Hematopoietic multipotent progenitor cell treated with erythropoietin and hydrocortisone succinate and interleukin-3 and kit ligand, for 6 days (in vitro differentiated cells): Measurements from ENCODE around the gene KRTAP1-3.
"Not testable (repeated sequence)": the region's sequence is repeated elsewhere in the genome, so short reads cannot be mapped to it uniquely, and the experiment has no call there.

Experiments used
- DNase-seq: peaks from one replicate; pipeline ENCODE4 v3.0.0-alpha.2; 2015

KRTAP1-3 gene, protein sequence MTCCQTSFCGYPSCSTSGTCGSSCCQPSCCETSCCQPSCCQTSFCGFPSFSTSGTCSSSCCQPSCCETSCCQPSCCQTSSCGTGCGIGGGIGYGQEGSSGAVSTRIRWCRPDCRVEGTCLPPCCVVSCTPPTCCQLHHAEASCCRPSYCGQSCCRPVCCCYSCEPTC

DNA sequence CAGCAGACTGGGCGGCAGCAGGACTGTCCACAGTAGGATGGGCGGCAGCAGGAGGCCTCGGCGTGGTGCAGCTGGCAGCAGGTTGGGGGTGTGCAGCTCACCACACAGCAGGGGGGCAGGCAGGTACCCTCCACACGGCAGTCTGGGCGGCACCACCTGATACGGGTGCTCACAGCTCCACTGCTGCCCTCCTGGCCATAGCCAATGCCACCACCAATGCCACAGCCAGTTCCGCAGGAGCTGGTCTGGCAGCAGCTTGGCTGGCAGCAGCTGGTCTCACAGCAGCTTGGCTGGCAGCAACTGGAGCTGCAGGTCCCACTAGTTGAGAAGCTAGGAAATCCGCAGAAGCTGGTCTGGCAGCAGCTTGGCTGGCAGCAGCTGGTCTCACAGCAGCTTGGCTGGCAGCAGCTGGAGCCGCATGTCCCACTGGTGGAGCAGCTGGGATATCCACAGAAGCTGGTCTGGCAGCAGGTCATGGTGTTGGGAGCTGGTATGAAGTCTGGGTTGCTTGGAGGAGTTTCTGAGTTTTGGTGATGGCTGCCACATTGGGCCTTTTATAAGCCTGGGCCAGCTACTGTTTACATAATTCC lies at the start of gene KRTAP1-3:
Gene KRTAP1-3 (minus strand): TSS at position 529 of the 590 bp plus-strand sequence. CDS start 53 bp downstream, at position 476.
- not testable (repeated sequence) for DNase-seq

DNA sequence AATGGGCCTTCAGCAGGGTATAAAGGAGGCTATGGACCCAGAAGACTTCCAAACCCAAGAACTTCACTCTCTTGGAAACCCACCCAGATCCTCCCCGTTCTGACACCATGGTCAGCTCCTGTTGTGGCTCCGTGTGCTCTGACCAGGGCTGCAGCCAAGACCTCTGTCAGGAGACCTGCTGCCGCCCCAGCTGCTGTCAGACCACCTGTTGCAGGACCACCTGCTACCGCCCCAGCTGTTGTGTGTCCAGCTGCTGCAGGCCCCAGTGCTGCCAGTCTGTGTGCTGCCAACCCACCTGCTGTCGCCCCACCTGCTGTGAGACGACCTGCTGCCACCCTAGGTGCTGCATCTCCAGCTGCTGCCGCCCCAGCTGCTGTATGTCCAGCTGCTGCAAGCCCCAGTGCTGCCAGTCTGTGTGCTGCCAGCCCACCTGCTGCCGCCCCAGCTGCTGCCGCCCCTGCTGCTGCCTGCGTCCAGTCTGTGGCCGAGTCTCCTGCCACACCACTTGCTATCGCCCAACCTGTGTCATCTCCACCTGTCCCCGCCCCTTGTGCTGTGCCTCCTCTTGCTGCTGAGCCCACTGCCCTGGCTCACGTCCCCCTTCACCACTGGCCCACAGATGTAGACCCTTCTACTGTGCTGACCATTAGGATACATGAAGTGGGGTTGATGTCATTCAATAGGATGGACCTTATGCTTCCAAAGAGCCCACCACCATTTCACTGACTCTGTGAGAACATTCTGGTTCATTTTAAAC lies 49.6 kb upstream of the KRTAP1-3 start, which contains the start of gene KRTAP4-7:
Gene KRTAP4-7 (plus strand): TSS at position 51 of the 757 bp plus-strand sequence. CDS start 57 bp downstream, at position 108.
- not testable (repeated sequence) for DNase-seq

DNA sequence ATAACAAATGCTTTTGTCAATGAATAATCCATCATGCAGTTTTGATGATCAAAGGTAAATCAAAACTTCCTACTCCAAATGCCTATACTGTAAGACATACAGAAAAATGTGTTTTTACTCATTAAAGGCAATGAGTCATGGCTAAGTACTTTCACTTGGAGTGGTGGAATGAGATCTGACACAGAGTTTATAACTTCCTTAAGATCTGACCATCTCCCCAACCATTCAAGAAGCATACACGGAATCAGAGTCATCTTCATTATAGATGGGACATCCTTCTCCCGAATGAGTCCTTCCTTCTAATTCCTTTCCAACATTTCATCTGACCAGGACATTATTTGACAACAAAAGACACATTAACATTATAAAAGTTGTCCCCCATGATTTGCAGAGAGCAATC lies 48.8 kb upstream of the KRTAP1-3 start:
- not testable (repeated sequence) for DNase-seq

DNA sequence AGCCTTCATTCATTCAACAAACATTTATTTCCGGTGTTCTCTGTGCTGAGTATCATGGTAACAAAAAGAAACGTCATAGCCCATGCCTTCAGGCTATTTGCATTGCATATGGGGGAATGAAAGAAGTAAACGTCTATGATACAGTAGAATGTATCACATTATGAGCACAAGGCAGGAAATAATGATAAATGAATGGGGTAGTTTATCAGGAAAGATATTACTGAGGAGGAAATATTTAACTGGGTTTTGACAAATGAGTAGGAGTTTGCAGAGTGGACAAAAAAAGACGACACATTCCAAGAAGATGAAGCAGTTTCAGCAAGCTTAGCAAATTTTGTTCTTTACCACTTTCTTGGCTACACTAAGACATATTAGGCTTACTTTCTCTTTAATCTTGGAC lies 48.0 kb upstream of the KRTAP1-3 start:
- DNase-seq: no peak

DNA sequence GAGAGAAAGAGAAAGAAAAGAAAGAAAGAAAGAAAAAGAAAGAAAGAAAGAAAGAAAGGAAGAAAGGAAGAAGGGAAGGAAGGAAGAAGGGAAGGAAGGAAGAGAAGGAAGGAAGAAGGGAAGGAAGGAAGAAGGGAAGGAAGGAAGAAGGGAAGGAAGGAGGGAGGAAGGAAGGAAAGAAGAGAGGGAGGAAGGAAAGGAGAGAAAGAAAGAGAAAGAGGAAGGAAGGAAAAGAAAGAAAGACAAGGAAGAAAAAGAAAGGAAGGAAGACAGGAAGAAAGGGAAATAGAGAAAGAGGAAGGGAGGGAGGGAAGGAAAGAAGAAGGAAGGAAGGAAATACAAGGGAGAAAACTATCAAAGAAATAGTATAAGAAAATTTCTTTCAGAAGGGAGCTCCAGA lies 42.1 kb upstream of the KRTAP1-3 start:
- DNase-seq: no peak

DNA sequence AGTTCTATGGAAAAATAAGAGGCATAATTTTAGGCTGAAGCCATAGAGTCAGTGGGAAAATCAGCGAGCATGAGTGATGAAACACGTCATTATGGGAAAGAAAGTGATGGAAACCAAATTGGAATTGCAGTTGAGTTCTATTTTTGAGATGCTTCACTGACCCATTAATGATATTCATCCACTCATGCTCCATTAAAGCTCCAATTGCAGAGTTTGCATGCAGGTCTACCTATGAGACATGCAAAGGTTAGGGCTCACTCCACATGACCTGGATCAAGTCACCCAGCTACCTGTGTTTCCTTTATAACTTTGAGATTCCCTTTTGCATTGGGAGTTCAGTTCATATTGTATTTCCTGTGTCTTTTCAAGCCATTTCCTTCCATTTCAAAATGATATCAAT lies 39.0 kb upstream of the KRTAP1-3 start:
- no peak for DNase-seq

DNA sequence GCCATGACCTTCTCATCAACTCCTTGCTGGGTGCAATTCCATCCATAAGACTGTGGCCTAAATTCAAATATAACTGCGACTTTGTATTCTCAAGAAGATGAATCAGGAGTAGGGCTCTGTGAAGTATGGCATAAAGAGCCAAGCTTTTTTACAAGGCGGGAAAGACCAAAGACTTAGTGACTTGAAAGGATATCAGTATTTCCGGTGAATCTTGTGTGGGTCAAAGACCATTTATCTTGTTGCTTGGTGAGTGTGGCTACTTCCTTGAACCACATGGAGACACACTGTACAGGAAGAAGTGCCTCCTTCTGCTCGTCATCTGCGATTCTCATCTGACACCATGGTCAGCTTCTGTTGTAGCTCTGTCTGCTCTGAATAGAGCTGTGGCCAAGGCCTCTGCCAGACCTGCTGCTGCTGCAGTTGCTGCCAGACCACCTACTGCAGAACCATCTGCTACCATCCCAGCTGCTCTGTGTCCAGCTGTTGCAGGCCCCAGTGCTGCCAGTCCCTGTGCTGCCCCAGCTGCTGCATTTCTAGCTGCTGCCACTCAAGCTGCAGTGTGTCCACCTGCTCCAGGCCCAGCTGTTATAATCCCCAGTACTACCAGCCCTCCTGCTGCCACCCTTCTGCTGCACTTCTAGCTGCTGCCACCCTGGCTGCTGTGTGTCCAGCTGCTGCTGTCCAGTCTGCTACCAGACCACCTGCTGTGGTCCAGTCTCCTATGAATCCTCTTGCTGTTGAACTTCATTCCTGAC lies 37.1 kb upstream of the KRTAP1-3 start:
- no peak for DNase-seq

DNA sequence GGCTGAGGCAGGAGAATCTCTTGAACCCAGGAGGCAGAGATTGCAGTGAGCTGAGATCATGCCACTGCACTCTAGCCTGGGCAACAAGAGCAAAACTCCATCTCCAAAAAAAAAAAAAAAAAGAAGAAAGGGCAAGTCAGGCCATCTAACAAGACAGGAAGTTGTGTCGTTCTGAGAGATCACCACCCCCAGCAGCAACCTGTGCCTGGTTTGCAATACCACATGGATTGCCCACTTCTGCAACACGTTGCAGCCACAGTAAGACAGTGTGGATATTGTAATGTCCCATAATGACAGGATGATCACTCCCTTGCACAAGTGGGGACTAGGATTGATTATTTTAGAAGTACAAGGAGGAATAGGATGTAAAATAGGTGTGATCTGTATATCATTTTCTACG lies 34.4 kb upstream of the KRTAP1-3 start:
- no peak for DNase-seq

DNA sequence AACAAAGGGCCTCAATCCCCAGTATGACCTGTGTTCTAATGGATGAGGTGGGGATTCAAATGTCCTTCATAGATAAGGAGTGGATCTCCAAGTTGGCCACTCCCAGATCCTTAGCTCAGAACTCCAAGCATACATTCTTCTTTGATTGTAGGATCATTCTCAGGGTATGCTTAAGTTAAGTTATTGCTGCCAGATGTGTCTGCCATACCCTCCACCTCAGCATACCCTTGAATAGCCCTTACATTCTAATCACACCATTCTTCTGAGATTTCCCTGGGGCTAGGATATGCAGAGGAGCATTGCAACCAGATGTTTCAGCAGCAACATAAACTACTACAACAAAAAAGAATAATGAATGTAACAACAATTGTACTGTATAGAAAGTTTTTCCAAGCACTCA lies 32.6 kb upstream of the KRTAP1-3 start:
- DNase-seq: no peak

DNA sequence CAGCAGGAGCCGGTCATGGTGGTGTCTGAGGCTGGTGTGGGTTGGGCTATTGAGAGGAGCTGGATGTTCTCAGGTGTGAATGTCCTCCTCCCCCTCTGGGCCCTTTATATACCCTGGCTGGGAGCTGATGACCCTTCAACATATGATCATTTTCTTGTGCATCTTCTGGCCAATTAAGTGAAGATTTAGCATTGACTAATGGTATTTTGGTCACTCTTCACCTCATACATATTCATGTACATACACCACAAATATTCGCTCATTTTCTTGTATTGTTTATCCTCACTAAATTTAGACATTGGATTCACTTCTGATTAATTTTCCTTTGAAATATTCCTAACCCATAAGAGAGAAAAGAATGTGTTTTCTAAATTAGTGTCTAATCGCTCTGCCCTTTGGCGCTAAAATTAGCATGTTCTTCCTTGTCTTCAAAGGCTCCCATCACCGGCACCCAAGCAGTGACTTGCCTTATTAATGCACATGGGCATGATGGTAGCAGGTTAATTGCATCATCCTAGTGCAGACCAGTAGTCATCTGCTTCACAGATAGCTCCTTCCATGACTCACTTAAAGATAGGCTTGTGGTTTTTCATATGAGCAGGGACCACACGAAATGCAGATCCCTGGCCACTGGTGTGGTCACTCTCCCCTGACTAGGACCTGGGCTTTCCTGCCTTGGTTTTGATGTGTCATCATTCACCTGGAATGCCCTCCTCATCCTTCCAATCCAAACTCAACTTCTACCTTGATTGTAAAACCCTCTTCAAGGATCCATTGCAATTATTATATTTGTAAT lies 31.4 kb upstream of the KRTAP1-3 start, which contains the start of gene KRTAP2-4:
Gene KRTAP2-4 (minus strand): TSS at position 51 of the 796 bp plus-strand sequence. CDS start 34 bp downstream, at position 17.
- DNase-seq: peak; percentile 17

DNA sequence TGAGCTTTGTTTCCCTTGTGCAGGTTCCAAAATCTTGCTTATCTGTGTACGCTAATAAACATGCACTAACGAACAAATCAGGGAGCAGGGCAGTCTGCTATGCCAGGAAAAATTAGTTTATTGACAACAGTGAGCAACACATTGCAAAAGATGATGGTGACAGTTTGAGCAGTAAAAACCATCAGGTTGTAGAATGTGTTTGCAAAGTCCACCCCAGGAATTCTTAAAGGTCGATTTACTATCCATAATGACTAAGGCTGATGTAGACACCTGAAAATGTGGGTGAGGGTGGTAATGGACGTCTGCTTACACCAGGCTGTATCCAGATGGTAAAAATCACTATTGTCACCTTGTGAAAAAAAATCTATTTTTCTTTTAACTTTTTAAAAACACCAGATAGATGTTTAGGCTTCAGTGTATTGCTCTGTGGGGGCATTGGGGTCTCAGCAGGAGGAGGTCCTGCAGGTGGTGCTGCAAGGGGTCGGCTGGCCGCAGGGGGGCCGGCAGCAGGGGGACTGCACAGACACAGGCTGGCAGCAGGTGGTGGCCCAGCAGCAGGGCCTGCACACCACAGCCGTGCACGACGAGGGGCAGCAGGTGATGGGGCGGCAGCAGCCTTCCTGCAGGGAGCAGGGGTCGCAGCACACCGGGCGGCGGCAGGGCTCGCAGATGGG lies 30.5 kb upstream of the KRTAP1-3 start:
- DNase-seq: not testable (repeated sequence)

DNA sequence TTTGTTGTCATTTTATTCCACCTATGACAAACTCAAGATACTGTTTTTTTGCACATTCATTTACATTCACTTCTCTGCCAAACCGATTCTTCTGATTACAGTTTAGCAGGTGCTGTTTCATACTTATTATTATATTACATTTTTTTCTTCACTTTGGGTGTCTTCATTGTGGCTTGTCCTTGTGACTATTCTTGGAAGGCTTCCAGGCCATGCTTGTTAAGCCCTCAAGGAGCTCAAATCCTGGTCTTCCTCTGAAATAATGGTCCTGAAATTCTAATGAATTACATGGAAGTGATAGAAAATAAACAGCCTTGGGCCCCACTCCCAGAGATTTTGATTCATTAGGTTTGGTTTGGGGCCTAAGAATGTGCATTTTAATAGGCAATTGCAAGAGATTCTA lies 29.6 kb upstream of the KRTAP1-3 start:
- DNase-seq: no peak

DNA sequence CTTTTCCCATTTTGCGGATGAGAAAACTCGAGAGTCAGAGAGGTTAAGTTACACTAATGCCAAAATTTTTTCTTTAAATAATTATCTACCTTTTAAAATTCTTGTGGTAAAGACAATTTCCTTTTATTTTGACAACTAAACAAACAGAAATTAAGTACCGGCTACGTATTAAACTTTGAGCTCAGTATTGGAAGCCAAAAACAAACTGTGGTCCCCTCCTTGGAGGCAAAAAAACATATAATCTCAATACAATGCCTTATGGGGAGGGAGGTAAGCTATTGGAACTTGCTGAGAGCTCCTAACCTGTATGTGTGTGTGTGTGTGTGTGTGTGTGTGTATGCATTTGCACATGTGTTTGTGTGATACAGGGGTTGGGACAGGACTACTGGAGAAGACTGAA lies 28.8 kb upstream of the KRTAP1-3 start:
- DNase-seq: no peak

DNA sequence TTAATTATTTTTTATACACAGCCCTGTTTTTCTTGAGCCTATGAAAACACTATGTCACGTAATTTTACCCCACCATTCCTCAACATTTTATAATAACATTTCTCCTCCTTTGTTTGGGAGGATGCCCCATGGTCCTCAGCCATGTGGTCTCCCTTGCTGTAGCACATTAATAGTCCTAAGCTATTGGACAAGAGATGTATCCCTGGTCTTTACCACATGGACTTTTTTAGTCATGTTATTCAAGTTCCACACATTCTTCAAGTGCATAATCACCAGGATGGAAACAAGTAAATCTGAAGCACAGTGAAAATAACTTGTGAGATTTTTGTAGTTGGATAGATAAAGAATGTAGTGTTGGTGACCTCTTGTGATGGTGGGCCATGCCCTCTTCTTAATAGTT lies 27.3 kb upstream of the KRTAP1-3 start:
- no peak for DNase-seq

DNA sequence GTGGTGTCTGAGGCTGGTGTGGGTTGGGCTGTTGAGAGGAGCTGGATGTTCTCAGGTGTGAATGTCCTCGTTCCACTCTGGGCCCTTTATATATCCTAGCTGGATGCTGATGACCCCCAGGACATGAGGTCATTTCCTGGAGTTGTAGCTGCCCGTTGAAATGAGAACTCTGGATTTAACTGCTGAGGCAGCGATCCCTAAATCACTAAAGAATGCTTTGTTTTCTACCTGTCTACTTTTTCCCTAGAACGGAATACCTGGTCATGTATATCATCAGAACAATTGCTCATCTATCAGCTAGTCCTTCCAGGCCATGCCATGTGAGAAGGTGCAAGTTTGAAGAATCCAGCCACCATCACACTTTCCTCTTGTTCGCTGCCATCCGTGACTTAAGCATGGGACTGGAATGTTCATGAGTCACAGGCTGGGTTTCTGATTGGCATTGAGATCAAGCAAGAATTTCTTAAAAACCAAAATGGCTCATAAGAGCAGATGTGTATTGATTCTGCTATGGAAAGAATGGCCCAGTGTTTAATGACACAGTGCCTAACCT lies 25.5 kb upstream of the KRTAP1-3 start, which contains the start of gene KRTAP2-3:
Gene KRTAP2-3 (minus strand): TSS at position 63 of the 553 bp plus-strand sequence. CDS start 64 bp downstream, outside the sequence.
- no peak for DNase-seq

DNA sequence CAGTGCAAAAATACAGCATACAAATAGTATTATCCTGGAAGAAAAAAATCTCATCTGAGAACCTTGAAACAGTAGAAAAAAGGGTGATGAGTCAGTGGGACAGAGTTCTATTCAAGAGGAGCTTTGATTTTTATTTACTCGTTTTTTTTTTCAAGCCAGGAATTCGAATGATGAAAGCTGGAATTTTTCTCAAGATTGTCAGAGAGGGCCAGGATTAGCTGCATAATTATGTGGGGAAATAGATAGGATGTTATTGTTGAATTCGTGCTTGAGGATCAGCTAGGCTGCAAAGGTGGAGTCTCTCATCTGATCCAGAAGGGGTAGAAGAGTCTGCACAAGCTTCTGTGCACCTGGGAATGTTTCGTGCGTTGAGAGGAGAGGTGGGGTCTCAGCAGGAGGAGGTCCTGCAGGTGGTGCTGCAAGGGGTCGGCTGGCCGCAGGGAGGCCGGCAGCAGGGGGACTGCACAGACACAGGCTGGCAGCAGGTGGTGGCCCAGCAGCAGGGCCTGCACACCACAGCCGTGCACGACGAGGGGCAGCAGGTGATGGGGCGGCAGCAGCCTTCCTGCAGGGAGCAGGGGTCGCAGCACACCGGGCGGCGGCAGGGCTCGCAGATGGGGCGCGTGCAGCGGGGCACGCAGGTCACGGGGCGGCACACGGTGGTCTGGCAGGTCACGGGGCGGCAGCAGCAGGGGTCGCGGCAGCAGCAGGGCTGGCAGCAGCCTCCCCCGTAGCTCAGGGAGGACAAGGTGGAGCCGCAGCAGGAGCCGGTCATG lies 24.8 kb upstream of the KRTAP1-3 start:
- not testable (repeated sequence) for DNase-seq

DNA sequence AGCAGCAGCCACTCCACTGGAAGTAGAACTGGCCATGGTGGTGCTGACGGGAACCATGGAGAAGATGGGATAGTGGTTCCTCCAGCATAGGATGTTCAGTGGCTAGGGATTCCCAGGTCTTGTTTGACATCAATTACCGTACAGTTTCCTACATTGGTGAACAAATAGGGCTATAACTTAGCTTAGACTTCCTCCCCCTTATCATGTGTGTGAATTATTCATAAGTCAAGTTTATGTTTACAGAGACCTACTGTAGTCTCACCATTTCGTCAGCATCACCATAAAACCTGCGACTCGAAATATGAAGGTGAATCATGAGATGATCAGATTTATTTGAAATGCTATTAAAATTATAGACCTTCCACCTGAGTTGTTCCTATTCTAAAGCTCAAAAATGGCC lies 24.1 kb upstream of the KRTAP1-3 start:
- DNase-seq: no peak

DNA sequence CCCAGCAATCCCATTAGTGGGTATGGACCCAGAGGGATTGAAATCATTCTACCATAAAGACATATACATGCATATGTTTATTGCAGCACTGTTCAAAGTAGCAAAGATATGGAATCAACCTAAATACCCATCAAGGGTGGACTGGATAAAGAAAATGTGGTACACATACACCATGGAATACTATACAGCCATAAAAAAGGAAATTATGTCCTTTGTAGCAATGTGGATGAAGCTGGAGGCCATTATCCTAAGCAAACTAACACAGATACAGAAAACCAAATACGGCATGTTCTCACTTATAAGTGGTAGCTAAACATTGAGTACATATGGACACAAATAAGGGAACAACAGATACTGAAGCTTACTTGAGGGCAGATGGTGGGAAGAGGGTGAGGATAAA lies 22.9 kb upstream of the KRTAP1-3 start:
- no peak for DNase-seq

DNA sequence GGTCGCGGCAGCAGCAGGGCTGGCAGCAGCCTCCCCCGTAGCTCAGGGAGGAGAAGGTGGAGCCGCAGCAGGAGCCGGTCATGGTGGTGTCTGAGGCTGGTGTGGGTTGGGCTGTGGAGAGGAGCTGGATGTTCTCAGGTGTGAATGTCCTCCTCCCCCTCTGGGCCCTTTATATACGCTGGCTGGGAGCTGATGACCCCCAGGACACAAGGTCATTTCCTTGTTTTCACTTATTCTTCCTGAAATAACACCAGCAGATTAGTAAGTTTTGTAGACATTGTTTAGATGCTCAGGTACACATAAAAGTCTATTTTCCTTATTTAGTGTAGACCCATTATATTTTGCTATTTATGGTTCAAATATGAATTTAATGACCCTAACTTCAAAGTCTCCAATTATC lies 20.5 kb upstream of the KRTAP1-3 start, which contains the start of gene KRTAP2-2:
Gene KRTAP2-2 (minus strand): TSS at position 101 of the 400 bp plus-strand sequence. CDS start 19 bp downstream, at position 82.
- DNase-seq: not testable (repeated sequence)

DNA sequence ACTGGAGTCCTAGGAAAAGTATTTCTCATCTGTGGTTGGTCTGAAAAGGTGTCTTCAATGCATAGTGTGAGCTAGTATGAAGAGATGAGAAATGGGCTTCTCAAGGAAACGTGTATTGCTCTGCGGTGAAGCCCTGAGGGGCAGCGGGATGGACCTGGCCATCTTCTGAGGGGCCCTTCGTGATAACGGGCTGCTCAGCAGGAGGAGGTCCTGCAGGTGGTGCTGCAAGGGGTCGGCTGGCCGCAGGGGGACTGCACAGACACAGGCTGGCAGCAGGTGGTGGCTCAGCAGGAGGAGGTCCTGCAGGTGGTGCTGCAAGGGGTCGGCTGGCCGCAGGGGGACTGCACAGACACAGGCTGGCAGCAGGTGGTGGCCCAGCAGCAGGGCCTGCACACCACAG lies 19.9 kb upstream of the KRTAP1-3 start:
- DNase-seq: not testable (repeated sequence)
